HepG2 (cell line): Measurements from ENCODE around the gene GNG4. TPM values are rescaled to one million over a fixed set of nuclear protein-coding genes. Genes with fewer than 3 reads are reported as not detected.

Experiments
- CREM ChIP-seq, 2 experiments: sonication (generic) in 1 of 2; formaldehyde crosslinking in 1 of 2; IDR thresholded peaks; 2 replicates each; pipeline versions ENCODE4 v1.4.0 to v1.6.1; 2016 to 2020; ENCODE audit warnings: antibody characterized with exemption in 1 of 2, mild to moderate bottlenecking in 1 of 2, missing genetic modification reagents in 1 of 2
- CTCF ChIP-seq: sonication (generic); formaldehyde crosslinking; IDR thresholded peaks from 2 replicates; pipeline ENCODE4 v1.5.0; 2020; ENCODE audit warnings: mild to moderate bottlenecking, missing genetic modification reagents, moderate library complexity
- GLI4 ChIP-seq: sonication (generic); formaldehyde crosslinking; IDR thresholded peaks from 2 replicates; pipeline ENCODE4 v1.5.1; 2020; ENCODE audit warnings: missing genetic modification reagents, mild to moderate bottlenecking, moderate library complexity, borderline replicate concordance
- HMGXB4 ChIP-seq, 2 experiments: sonication (generic) in 1 of 2; formaldehyde crosslinking in 1 of 2; IDR thresholded peaks; 2 replicates each; pipeline versions ENCODE4 v1.4.0 to v1.6.1; 2018 to 2020; ENCODE audit warnings: missing genetic modification reagents in 2 of 2, borderline replicate concordance in 1 of 2, low read depth in 1 of 2, mild to moderate bottlenecking in 1 of 2, missing biosample characterization in 1 of 2
- HOXA9 ChIP-seq: sonication (generic); formaldehyde crosslinking; IDR thresholded peaks from 2 replicates; pipeline ENCODE4 v1.8.1; 2022; ENCODE audit warnings: missing genetic modification reagents, mild to moderate bottlenecking, moderate library complexity, borderline replicate concordance
- RBM22 ChIP-seq: fragments of 200-400 bp; formaldehyde crosslinking; optimal IDR thresholded peaks from 2 replicates; pipeline ENCODE3; 2017; ENCODE audit warnings: mild to moderate bottlenecking, low read length, moderate library complexity
- SMYD3 ChIP-seq: sonication (generic); formaldehyde crosslinking; IDR thresholded peaks from 2 replicates; pipeline ENCODE4 v1.8.1; 2023; ENCODE audit warnings: mild to moderate bottlenecking, missing genetic modification reagents
- ZNF17 ChIP-seq: sonication (generic); formaldehyde crosslinking; IDR thresholded peaks from 2 replicates; pipeline ENCODE4 v1.5.0; 2020; ENCODE audit warnings: mild to moderate bottlenecking, missing genetic modification reagents
- ZSCAN30 ChIP-seq: sonication (generic); formaldehyde crosslinking; IDR thresholded peaks from 2 replicates; pipeline ENCODE4 v1.5.0; 2020; ENCODE audit warnings: mild to moderate bottlenecking, missing genetic modification reagents
- polyA plus RNA-seq, 8 experiments: library from polyadenylated mRNA; depleted of rRNA in 3 of 8; stranded (reverse) in 7 of 8; unstranded in 1 of 8; fragments of >200 nt; fragmentation: Illumina TruSeq in 4 of 8; extraction: Trizol in 4 of 8; gene quantifications; 2 replicates each; pipeline versions ENCODE4 v1.2.1 to v1.2.3, GENCODE V29; 2011 to 2016; ENCODE audit warnings: low read depth in 4 of 8, missing spikeins in 1 of 8, mixed read lengths in 1 of 8; ENCODE audit not compliant: insufficient read depth in 1 of 8
- total RNA-seq, 5 experiments: library from RNA; depleted of rRNA; stranded (reverse); fragments of >200 nt; fragmentation: Illumina TruSeq; extraction: Trizol; gene quantifications; 2 replicates each; pipeline ENCODE4 v1.2.3, GENCODE V29; 2016; ENCODE audit warnings: low read depth in 1 of 5

The GNG4 gene
- total and polyA plus RNA-seq, 2 of the 13 experiments (the other 11 are each of a cell fraction or from before 2014, with no cell fraction given), result 27.1 to 69.5 TPM

- TF ChIP-seq HMGXB4 (CRISPR knock-in tag; IDR thresholded peaks at IDR 0.05; ENCODE audit: borderline replicate concordance in 1 of 2, low read depth in 1 of 2) (no peak), ZNF17 (CRISPR knock-in tag) (no peak), CTCF (CRISPR knock-in tag) (peak; percentile 34; the same call in 1 of the 2 replicates), SMYD3 (CRISPR knock-in tag) (no peak), RBM22 (no peak), HOXA9 (CRISPR knock-in tag) (no peak), ZSCAN30 (CRISPR knock-in tag) (no peak), CREM (IDR thresholded peaks at IDR 0.05) (no peak), CREM (CRISPR knock-in tag; IDR thresholded peaks at IDR 0.05) (no peak), GLI4 (CRISPR knock-in tag) (no peak)
These were observed 137.9 kb downstream of the GNG4 start (continued) for GRCh38 chr1:235511470-235512240.
